Chondrocyte (in vitro differentiated cells): ENCODE results near the gene TRABD2A. TPM values are rescaled to one million over a fixed set of nuclear protein-coding genes. Genes with fewer than 3 reads are reported as not detected.

Experiments
- DNase-seq: peaks from one replicate; pipeline ENCODE4 v3.0.0; 2021; ENCODE audit warnings: mixed read lengths, low spot score
- H3K27ac Mint-ChIP-seq: one replicate; pipeline ENCODE4 v1.8.0; 2021; ENCODE audit warnings: mild to moderate bottlenecking, moderate library complexity, mixed read lengths; ENCODE audit not compliant: unreplicated experiment
- H3K27me3 Mint-ChIP-seq: 2 replicates; pipeline ENCODE4 v1.8.0; 2021; ENCODE audit warnings: low read depth, mixed read lengths
- H3K36me3 Mint-ChIP-seq: 2 replicates; pipeline ENCODE4 v1.8.0; 2021; ENCODE audit warnings: low read depth, mixed read lengths
- H3K4me1 Mint-ChIP-seq: 2 replicates; pipeline ENCODE4 v1.8.0; 2021; ENCODE audit warnings: low read depth, mild to moderate bottlenecking, mixed read lengths
- H3K4me3 Mint-ChIP-seq: one replicate; pipeline ENCODE4 v1.8.0; 2021; ENCODE audit warnings: mild to moderate bottlenecking, moderate library complexity, mixed read lengths; ENCODE audit not compliant: unreplicated experiment
- H3K9me3 Mint-ChIP-seq: 2 replicates; pipeline ENCODE4 v1.8.0; 2021; ENCODE audit warnings: low read depth, mixed read lengths
- total RNA-seq: library from RNA; stranded (reverse); gene quantifications from 3 replicates; pipeline ENCODE4 v1.2.1, GENCODE V29; 2021
- TF ChIP-seq, protein P1 (sequence below): fragments of 200-600 bp; sonication (generic); IDR thresholded peaks from 2 replicates; pipeline ENCODE4 v1.5.0; 2021; ENCODE audit warnings: antibody characterized with exemption, mild to moderate bottlenecking, moderate library complexity

TRABD2A gene
- total RNA-seq, 1 donor from 2014 or later = 0.37 TPM

DNA sequence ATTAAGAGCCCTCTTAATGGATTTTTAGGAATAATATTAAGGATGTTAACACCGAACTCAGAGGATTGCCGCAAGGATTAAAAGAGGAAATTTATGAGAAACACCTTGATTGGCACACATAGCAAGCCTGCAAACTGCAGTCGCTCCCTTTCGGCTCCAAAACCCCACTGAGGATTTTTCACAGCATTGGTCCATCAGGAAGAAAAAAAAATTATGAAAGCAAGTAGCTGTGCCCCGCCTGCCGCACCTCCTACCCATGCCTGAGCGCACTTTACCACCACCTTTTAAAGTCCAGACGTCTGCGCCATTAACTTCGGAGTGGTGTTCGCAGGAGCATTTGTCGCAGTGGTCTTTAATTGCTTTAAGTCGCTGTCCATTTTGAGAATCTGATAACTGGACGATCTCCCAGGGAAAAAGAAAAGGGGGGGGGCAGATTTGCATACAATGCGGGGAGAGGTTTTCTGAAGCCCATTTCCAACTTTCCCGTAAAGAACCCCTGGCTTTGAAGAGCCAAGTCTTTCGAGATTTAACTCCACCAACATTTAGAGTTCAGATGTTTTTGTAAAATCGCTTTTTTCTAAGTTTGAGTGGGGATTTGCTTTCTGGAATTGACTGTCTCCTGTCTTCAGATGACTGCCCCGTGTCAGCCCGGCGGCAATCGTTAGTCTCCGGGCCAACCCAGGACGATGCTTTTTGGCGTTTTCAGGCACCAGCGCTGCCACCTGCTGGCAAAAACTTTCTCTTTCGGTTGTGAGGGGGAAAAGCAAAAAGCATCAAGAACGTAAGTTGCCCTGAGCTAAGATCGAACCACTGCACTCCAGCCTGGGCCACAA lies 913 bp upstream of the TRABD2A start:
- H3K4me3 Mint-ChIP-seq = peak overlapping the region; percentile 77
- TF ChIP-seq, protein P1, sequence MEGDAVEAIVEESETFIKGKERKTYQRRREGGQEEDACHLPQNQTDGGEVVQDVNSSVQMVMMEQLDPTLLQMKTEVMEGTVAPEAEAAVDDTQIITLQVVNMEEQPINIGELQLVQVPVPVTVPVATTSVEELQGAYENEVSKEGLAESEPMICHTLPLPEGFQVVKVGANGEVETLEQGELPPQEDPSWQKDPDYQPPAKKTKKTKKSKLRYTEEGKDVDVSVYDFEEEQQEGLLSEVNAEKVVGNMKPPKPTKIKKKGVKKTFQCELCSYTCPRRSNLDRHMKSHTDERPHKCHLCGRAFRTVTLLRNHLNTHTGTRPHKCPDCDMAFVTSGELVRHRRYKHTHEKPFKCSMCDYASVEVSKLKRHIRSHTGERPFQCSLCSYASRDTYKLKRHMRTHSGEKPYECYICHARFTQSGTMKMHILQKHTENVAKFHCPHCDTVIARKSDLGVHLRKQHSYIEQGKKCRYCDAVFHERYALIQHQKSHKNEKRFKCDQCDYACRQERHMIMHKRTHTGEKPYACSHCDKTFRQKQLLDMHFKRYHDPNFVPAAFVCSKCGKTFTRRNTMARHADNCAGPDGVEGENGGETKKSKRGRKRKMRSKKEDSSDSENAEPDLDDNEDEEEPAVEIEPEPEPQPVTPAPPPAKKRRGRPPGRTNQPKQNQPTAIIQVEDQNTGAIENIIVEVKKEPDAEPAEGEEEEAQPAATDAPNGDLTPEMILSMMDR = peak; percentile 94
- peak; percentile 72 for DNase-seq
- H3K4me1 Mint-ChIP-seq = peaks cover 42% of the 10 kb centered on the region
- H3K36me3 Mint-ChIP-seq = no peaks in the 10 kb centered on the region
- H3K9me3 Mint-ChIP-seq = no peaks in the 10 kb centered on the region
- peaks cover 36% of the 10 kb centered on the region for H3K27me3 Mint-ChIP-seq
- H3K27ac Mint-ChIP-seq = no peak overlapping the region

DNA sequence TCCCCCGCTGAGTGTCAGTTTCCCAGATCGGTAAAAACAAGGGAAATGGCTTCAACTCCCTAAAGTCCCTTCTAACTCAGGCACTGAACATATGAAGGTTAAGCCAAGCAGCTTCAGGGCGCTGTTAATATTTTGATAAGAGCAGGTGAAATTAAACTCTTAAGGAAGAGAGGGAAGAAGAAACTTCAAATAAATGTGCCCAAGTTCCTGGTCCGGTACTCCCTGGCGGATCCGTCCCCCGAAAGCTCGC lies 564 bp downstream of the TRABD2A start:
- peaks cover 44% of the 10 kb centered on the region for H3K27me3 Mint-ChIP-seq
- no peaks in the 10 kb centered on the region for H3K9me3 Mint-ChIP-seq
- H3K4me1 Mint-ChIP-seq = peaks cover 42% of the 10 kb centered on the region
- no peaks in the 10 kb centered on the region for H3K36me3 Mint-ChIP-seq
- TF ChIP-seq, protein P1 = no peak
- no peak for DNase-seq
- H3K27ac Mint-ChIP-seq = no peak overlapping the region
- peak overlapping the region; percentile 64 for H3K4me3 Mint-ChIP-seq

DNA sequence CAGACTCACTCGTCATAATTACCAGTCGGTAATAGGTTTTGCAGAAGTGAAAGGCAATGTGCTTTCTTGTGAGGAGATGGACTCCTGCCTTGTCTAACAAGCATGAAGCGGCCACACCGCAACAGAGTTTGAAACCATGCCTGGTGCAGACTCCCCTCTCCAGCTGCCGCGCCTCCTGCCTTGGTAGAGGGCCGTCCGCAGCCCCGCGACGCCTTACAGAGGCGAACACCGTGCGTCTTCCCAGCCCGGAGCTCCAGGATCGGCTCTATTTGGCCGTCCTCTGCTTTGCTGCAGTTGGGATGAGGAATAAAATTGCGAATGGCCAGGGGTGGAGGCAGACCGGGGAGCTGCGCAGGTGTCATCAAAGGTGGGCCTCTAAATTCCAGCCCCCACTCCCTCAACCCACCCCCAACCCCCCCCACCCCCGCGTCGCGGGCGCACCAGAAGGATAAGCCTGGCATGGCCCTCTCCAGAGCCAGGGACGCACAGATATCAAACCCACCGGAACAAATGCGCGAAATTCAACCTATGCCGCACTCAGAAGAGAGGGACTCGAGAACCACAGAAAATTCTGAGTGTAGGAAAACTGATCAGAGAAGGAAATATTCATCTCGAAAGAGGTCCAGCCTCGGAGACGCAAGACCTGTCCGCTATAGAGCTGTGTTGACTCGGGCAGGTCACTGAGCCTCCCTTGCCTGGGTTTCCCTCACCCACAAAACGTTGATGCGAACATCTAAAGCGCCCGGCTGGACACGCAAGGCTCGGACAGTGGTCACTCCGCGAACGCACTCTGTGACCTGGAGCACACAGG lies 1.1 kb downstream of the TRABD2A start:
- no peaks in the 10 kb centered on the region for H3K36me3 Mint-ChIP-seq
- H3K9me3 Mint-ChIP-seq = no peaks in the 10 kb centered on the region
- peak; percentile 68 for DNase-seq
- peaks cover 44% of the 10 kb centered on the region for H3K27me3 Mint-ChIP-seq
- H3K4me1 Mint-ChIP-seq = peaks cover 42% of the 10 kb centered on the region
- peak overlapping the region; percentile 64 for H3K4me3 Mint-ChIP-seq
- TF ChIP-seq, protein P1 = no peak
- no peak overlapping the region for H3K27ac Mint-ChIP-seq

DNA sequence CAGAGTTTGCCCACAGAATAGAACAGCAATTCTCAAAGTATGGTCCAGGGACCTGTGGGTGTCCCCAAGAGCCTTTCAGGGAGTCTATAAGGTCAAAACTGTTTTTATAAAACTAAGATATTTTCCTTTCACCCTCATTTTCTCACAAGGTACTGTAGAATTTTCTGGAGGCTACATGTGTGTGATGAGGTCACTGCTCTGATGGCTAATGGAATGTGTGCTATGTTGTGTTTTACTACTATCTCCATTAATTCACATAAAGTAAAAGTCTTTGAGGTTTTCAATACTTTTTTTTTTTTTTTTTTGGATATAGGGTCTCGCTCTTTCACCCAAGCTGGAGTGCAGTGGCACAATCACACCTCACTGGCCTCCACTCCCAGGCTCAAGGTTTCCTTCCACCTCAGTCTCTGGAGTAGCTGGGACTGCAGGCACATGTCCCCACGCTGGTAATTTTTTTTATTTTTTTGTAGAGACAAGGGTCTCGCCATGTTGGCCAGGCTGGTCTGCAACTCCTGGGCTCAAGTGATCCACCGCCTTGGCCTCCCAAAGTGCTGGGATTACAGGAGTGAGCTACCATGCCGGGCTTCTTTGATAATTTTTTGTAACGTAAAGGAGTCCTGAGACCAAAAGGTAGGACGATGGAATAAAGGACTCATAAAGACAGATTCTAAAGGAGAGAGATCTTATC lies 1.8 kb downstream of the TRABD2A start:
- TF ChIP-seq, protein P1 = no peak
- H3K27ac Mint-ChIP-seq = no peak overlapping the region
- no peak overlapping the region for H3K4me3 Mint-ChIP-seq
- no peaks in the 10 kb centered on the region for H3K36me3 Mint-ChIP-seq
- peaks cover 44% of the 10 kb centered on the region for H3K27me3 Mint-ChIP-seq
- peaks cover 36% of the 10 kb centered on the region for H3K4me1 Mint-ChIP-seq
- no peaks in the 10 kb centered on the region for H3K9me3 Mint-ChIP-seq
- DNase-seq = peak; percentile 29

DNA sequence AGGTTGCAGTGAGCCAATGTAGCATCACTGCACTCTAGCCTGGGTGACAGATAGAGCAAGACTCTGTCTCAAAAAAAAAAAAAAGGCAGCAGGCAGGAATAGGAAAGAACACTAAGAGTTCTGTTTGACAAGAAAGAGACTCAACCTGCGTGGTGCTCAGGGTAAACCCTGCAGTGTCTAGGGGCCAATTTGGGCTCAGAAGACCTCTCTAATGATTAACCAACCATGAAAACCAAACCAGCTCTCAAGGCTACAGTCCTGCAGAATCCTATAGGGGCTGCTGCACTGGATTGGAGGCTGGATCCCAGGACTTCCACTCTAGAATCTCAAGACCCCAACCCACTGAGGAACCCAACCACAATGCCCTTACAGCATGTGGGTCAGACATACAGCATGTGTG lies 2.4 kb downstream of the TRABD2A start:
- Mint-ChIP-seq H3K36me3 (no peaks in the 10 kb centered on the region), H3K4me1 (peaks cover 32% of the 10 kb centered on the region)
- TF ChIP-seq, protein P1 = no peak

More for the DNA sequence above, 2.4 kb downstream of the TRABD2A start:
- peaks cover 44% of the 10 kb centered on the region for H3K27me3 Mint-ChIP-seq
- H3K27ac Mint-ChIP-seq = no peak overlapping the region
- no peak for DNase-seq
- no peak overlapping the region for H3K4me3 Mint-ChIP-seq
- H3K9me3 Mint-ChIP-seq = no peaks in the 10 kb centered on the region
